Suprapubic skin (tissue), 4 donors: Measurements from ENCODE around the gene ADORA2A. TPM values are rescaled to one million over a fixed set of nuclear protein-coding genes. Genes with fewer than 3 reads are reported as not detected.
"Not testable (repeated sequence)": the region's sequence is repeated elsewhere in the genome, so short reads cannot be mapped to it uniquely, and the experiment has no call there.

Experiments
- DNase-seq, 2 donors: peaks; one replicate each; pipeline ENCODE4 v3.0.0-alpha.2; 2019; ENCODE audit warnings: low spot score in 2 of 2
- H3K27ac ChIP-seq: fragments of 200-600 bp; sonication (generic); one replicate; pipeline ENCODE4 v1.5.1; 2019
- H3K27me3 ChIP-seq: fragments of 200-600 bp; sonication (generic); one replicate; pipeline ENCODE4 v1.5.1; 2019
- H3K36me3 ChIP-seq: fragments of 200-600 bp; sonication (generic); one replicate; pipeline ENCODE4 v1.5.1; 2019
- H3K4me1 ChIP-seq: fragments of 200-600 bp; sonication (generic); one replicate; pipeline ENCODE4 v1.5.1; 2019
- H3K4me3 ChIP-seq: fragments of 200-600 bp; sonication (generic); one replicate; pipeline ENCODE4 v1.5.1; 2019; ENCODE audit warnings: mild to moderate bottlenecking
- H3K9me3 ChIP-seq: fragments of 200-600 bp; sonication (generic); one replicate; pipeline ENCODE4 v1.5.1; 2019
- EP300 ChIP-seq: sonication (generic); formaldehyde crosslinking; IDR thresholded peaks from one replicate; pipeline ENCODE4 v1.6.1; 2017; ENCODE audit warnings: antibody characterized with exemption
- POLR2A ChIP-seq, 2 donors: fragments of 450-650 bp; IDR thresholded peaks; one replicate each; pipeline ENCODE4 v1.6.1; 2017; ENCODE audit warnings: antibody characterized with exemption in 2 of 2, mild to moderate bottlenecking in 2 of 2, moderate library complexity in 2 of 2
- POLR2AphosphoS5 ChIP-seq, 3 donors: sonication (generic); formaldehyde crosslinking; IDR thresholded peaks; one replicate each; pipeline ENCODE4 v1.6.1; 2017; ENCODE audit warnings: antibody characterized with exemption in 3 of 3
- WGBS: methylation state at CpG from one replicate; pipeline ENCODE4 v1.1.5; 2018; 5-methylcytosine and 5-hydroxymethylcytosine counted together
- total RNA-seq, 4 donors: library from RNA; depleted of rRNA; stranded (reverse); fragments of >200 nt; gene quantifications; one replicate each; pipeline ENCODE4 v1.1.0, GENCODE V29; 2016
- TF ChIP-seq, protein P1 (sequence below), 2 donors: fragments of 200-600 bp in 1 of 2; fragments of 450-650 bp in 1 of 2; sonication (generic) in 1 of 2; IDR thresholded peaks; one replicate each; pipeline ENCODE4 v1.5.1; 2016 to 2019; ENCODE audit warnings: antibody characterized with exemption in 2 of 2, mild to moderate bottlenecking in 1 of 2, moderate library complexity in 1 of 2

The ADORA2A gene
- total RNA-seq, 4 donors from 2014 or later, result 2.2 to 5.1 (median 3.4) TPM

- no peak for DNase-seq
- H3K27ac ChIP-seq, result no peak overlapping the region
- TF ChIP-seq POLR2AphosphoS5 (IDR thresholded peaks at IDR 0.05) (no peak), EP300 (no peak), POLR2A (IDR thresholded peaks at IDR 0.05) (no peak)
- TF ChIP-seq, protein P1, sequence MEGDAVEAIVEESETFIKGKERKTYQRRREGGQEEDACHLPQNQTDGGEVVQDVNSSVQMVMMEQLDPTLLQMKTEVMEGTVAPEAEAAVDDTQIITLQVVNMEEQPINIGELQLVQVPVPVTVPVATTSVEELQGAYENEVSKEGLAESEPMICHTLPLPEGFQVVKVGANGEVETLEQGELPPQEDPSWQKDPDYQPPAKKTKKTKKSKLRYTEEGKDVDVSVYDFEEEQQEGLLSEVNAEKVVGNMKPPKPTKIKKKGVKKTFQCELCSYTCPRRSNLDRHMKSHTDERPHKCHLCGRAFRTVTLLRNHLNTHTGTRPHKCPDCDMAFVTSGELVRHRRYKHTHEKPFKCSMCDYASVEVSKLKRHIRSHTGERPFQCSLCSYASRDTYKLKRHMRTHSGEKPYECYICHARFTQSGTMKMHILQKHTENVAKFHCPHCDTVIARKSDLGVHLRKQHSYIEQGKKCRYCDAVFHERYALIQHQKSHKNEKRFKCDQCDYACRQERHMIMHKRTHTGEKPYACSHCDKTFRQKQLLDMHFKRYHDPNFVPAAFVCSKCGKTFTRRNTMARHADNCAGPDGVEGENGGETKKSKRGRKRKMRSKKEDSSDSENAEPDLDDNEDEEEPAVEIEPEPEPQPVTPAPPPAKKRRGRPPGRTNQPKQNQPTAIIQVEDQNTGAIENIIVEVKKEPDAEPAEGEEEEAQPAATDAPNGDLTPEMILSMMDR (IDR thresholded peaks at IDR 0.05), result no peak
- H3K4me1 ChIP-seq, result no peaks in the 10 kb centered on the region
- H3K9me3 ChIP-seq, result no peaks in the 10 kb centered on the region
- H3K4me3 ChIP-seq, result no peak overlapping the region
- no peaks in the 10 kb centered on the region for H3K36me3 ChIP-seq
- peaks cover 4% of the 10 kb centered on the region for H3K27me3 ChIP-seq
- WGBS, result 47% methylated on average over 2 of the region's 2 CpGs
Observed at GRCh38 chr22:24489011-24489410, 61.6 kb downstream of the ADORA2A start.

GRCh38 chr22:24489434-24489833 is 62.0 kb downstream of the ADORA2A start:
- not testable (repeated sequence) for DNase-seq, H3K36me3 ChIP-seq, H3K9me3 ChIP-seq, H3K27ac ChIP-seq, H3K4me3 ChIP-seq, H3K27me3 ChIP-seq, H3K4me1 ChIP-seq
- WGBS, result 93% methylated on average over 1 of the region's 1 CpG

Other genes starting within 250 kb of the ADORA2A start
- 10 to 100 TPM in 3 of 4 donors, 1 to 10 TPM in 1; 5.1 to 41.4 (median 29.0) TPM for gene SUSD2, start 246.1 kb upstream of the ADORA2A start, total RNA-seq
- 10 to 100 TPM; 13.4 to 38.8 (median 17.5) TPM for gene GGT5, start 182.5 kb upstream of the ADORA2A start, total RNA-seq
- 10 to 100 TPM; 15.7 to 28.5 (median 21.4) TPM for gene SPECC1L, start 156.8 kb upstream of the ADORA2A start, total RNA-seq
- 1 to 10 TPM in 2 of 4 donors, under 1 TPM in 2; 0.51 to 2.4 (median 1.6) TPM for gene UPB1, start 67.7 kb downstream of the ADORA2A start, total RNA-seq
- gene GUCD1, start 127.5 kb downstream of the ADORA2A start, total RNA-seq, result 10 to 100 TPM; 75.2 to 97.5 (median 93.0) TPM
- 100 to 1,000 TPM; 168 to 208 (median 186) TPM for gene SNRPD3, start 128.4 kb downstream of the ADORA2A start, total RNA-seq
- gene LRRC75B, start 165.5 kb downstream of the ADORA2A start, total RNA-seq, result 10 to 100 TPM; 10.9 to 24.4 (median 14.0) TPM
- 1 to 10 TPM; 1.7 to 9.1 (median 5.6) TPM for gene GGT1, start 175.6 kb downstream of the ADORA2A start, total RNA-seq